Astrocyte (in vitro differentiated cells and primary cell): Measurements from ENCODE around the gene HECW1.

ENCODE experiments used
- CTCF ChIP-seq: IDR thresholded peaks from 2 replicates; pipeline ENCODE4 v1.5.1; 2011; ENCODE audit warnings: low read depth, mild to moderate bottlenecking, inconsistent platforms, low read length, moderate library complexity; ENCODE audit not compliant: insufficient read depth
- EZH2 ChIP-seq: IDR thresholded peaks from 2 replicates; pipeline ENCODE4 v1.6.1; 2012; ENCODE audit warnings: mild to moderate bottlenecking, low read length, inconsistent platforms; ENCODE audit not compliant: insufficient read depth

GRCh38 chr7:43431020-43431595, 318.7 kb downstream of the HECW1 start:
- TF ChIP-seq CTCF (no peak), EZH2 (no peak)
